ENCODE measurements around the gene RAB7A.

The RAB7A gene

GRCh38 chr3:128848936-128849335 is 123.0 kb downstream of the RAB7A start:
- DNase-seq (ENCODE audit: low spot score) = no peak

GRCh38 chr3:128849911-128850455 is 124.0 kb downstream of the RAB7A start:
- no peak for DNase-seq (ENCODE audit: low spot score)

- no peak for DNase-seq (ENCODE audit: low spot score)
Observed at GRCh38 chr3:128850544-128850943, 124.6 kb downstream of the RAB7A start.

- DNase-seq (ENCODE audit: low spot score) = no peak
Observed at GRCh38 chr3:128851601-128852000, 125.6 kb downstream of the RAB7A start.

GRCh38 chr3:128853826-128854225 is 127.8 kb downstream of the RAB7A start:
- no peak for DNase-seq (ENCODE audit: low spot score)

- no peak for DNase-seq (ENCODE audit: low spot score)
Observed at GRCh38 chr3:128854475-128854874, 128.5 kb downstream of the RAB7A start.

- no peak for DNase-seq (ENCODE audit: low spot score)
Observed at GRCh38 chr3:128855569-128855968, 129.6 kb downstream of the RAB7A start.

- DNase-seq (ENCODE audit: low spot score) = no peak
Observed at GRCh38 chr3:128858167-128858566, 132.2 kb downstream of the RAB7A start.

GRCh38 chr3:128859630-128860029 is 133.6 kb downstream of the RAB7A start:
- DNase-seq (ENCODE audit: low spot score) = no peak

GRCh38 chr3:128861491-128861890 is 135.5 kb downstream of the RAB7A start:
- no peak for DNase-seq (ENCODE audit: low spot score)

- peak; percentile 29 for DNase-seq (ENCODE audit: low spot score)
Observed at GRCh38 chr3:128863560-128863959, 137.6 kb downstream of the RAB7A start.

All from hematopoietic multipotent progenitor cell treated with erythropoietin and hydrocortisone succinate and interleukin-3 and kit ligand, for 17 days (in vitro differentiated cells).